HG02571 (cell line): ENCODE measurements around the gene WT1.

Experiments
- ATAC-seq: cut with Tn5 transposase; IDR thresholded peaks from one replicate; pipeline ENCODE4 v1.9.1; 2021; ENCODE audit warnings: mild to moderate bottlenecking, moderate library complexity; ENCODE audit not compliant: unreplicated experiment

WT1 gene

GRCh38 chr11:32426192-32426591, 9.1 kb downstream of the WT1 start:
- no peak for ATAC-seq

DNA sequence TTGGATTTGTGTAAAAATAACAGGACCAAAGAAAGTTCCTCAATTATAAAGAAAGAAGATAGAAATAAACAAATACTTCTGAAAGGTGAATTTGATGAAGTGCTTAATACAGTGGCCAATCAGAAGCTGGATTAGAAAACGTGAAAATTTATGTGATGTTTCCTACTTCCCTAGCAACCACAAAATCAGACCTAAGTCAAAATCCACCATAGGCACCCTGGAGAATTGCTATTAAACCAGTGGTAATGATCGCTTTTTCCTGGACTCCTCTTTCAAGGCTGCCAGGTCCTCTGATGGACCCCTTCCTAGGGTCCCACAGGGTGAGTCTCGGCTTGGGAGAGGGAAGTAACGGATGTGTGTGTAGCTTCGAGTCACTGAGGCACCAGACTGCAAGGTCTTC, 9.6 kb downstream of the WT1 start:
- ATAC-seq, result no peak

DNA sequence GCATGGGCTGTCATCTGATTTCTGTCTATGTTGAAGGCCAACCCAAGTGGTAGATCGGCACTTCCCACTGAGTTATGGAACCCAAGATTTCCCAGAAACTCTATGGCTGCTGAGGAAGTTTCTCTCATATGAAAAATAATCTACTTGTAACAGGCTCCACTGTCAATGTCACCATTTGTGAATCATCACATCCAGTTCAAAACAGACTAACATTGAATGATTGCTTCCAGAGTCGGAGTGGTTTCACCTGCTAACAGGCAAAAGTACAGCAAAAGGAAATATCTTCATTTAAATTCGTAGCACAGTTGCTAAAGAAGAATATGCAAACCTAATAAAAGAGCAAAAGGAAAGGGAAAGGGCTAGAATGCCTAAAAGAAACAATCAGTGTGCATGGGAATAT, 12.8 kb downstream of the WT1 start:
- ATAC-seq, result no peak

DNA sequence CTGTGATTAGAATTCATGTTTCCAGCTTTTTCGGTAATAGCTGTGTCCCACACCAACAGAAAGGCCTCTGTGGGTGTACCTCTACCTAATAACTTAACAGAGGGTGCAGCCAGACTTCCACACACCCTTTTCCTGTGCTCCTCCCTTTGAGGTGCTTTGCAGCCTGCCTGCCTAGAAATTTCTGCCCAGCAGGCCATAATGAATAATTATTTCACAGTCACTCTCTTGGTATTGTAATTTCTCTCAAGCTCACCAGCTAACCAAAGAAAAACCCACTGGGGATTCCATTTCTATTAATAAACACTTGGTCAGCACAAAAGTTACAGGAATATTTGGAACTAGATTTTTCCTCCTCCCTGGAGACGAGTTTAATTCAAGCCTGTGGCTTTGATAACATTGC, 13.3 kb downstream of the WT1 start:
- ATAC-seq, result no peak

GRCh38 chr11:32420937-32421901, 14.1 kb downstream of the WT1 start:
- ATAC-seq, result peak; percentile 69

DNA sequence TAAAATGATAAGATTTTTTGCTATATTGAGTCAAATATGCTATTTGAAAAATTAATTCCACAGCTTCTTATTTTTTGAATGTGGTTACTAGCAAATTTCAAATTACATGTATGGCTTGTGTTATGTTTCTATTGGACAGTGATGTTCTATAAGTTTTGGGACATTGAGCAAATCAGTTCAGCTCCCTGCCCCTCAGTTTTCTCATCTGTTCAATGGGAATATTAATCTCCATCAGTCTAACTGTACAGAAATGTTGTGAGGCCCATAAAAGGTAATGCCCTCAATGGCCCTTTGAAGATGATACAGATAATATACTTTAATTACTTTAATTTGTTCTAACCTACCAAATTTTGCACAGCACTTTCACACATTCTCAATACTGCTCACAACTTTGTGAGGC, 15.2 kb downstream of the WT1 start:
- ATAC-seq, result no peak

GRCh38 chr11:32418836-32419235, 16.5 kb downstream of the WT1 start:
- no peak for ATAC-seq

GRCh38 chr11:32417806-32418205, 17.5 kb downstream of the WT1 start:
- ATAC-seq, result no peak

DNA sequence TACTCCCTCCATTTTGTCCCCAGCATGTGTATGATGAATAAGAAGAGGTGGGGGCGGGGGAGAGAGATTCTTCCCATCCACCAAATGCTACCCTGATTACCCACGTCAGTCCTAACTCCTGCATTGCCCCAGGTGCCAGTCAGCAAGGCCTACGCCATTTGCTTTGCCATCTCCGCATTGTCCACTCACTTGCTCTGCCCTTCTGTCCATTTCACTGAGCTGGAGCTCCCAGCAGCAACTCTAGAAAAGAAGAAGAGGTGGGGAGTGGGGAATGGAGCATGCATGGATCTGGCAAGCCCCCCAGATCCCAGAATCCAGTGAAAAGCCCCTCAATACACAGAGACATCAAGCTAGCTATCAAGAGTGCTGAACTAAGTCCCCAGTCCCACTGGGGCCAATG, 19.0 kb downstream of the WT1 start:
- no peak for ATAC-seq

DNA sequence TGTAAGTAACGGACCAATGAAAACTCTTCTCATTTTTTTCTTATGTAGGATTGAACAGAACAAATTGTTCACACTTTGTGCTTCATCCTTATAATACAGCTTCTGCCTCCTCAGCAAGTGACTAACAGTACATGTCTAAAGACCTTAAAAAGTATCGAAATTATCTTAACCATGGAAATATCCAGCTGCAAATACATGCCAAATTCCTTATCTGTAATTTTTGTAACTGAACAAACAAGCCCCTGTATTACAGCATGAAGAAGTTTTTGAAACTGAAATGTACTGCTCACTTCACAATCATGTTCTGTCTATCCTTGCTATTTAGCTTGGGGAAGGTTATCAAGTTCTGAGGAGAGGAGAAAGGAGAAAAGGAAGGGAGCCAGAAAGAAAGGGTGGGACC, 20.4 kb downstream of the WT1 start:
- ATAC-seq, result no peak

- ATAC-seq, result no peak
These were observed 23.3 kb downstream of the WT1 start for GRCh38 chr11:32411942-32412615.

GRCh38 chr11:32405592-32405991, 29.7 kb downstream of the WT1 start:
- no peak for ATAC-seq

GRCh38 chr11:32402836-32403235, 32.5 kb downstream of the WT1 start:
- ATAC-seq, result no peak

GRCh38 chr11:32400670-32401369, 34.5 kb downstream of the WT1 start:
- no peak for ATAC-seq

DNA sequence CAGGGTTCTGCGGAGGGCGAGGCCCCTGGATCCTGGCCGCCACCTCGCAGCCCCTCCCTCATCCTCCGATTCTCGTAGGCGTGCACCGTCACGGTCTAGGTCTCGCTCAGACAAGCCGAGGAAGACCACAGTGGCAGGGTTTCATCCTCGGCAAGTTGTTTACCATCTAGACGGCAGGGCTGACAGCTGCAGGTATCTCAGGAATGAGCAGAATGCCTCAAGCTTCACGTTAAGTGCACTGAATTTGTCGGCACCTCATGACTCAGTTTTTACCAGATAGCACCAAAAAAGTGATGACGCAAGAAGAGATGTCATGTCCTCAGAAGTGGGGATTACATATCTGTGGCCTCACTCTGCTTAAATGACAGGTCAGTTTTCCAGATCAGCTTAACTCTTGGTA, 35.1 kb downstream of the WT1 start:
- no peak for ATAC-seq

GRCh38 chr11:32396991-32397390, 38.3 kb downstream of the WT1 start:
- ATAC-seq, result no peak

GRCh38 chr11:32396331-32396730, 39.0 kb downstream of the WT1 start:
- ATAC-seq, result no peak

DNA sequence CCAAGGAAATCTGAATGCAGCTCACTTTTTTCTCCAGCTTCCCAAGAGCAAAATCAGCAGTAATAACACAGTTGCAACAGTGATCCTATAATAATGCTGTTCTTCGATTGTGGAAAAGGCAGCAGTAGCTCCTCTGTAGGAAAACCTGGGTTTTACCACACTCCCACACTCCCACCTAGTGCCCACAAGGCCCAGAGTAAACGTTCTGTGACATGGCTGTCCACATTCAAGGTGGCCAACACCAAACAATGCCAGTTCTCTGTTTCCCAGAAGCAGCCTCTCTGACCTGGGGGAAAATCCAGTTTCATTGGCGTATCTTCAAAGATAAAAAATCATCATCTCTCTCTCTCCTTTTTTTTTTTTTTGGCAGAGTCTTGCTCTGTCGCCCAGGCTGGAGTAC, 40.2 kb downstream of the WT1 start:
- no peak for ATAC-seq

- no peak for ATAC-seq
These were observed 42.5 kb downstream of the WT1 start for GRCh38 chr11:32392840-32393239.

DNA sequence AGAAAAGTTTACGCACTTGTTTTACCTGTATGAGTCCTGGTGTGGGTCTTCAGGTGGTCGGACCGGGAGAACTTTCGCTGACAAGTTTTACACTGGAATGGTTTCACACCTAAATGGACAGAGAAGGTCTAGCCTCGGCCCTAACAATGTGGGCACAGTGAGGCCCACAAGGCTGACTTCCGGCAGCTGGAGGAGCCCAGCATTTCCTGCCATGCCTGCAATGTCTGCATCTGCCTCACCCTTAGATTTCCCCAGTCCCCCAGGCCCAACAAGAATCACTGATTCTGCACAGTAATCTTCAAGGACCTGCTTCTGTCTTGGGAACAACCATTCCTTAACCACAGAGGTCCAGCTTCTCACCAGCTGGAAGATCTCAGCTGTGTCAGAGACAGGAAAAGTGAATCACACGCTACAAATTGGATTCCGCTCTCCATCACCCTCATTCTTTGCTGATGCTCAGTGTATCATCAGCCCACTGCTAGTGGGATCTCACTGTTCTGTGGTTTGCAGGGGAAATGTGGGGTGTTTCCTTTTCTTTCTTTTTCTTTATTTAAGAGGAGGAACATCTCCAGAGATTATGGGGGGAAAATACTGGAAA, 43.3 kb downstream of the WT1 start:
- no peak for ATAC-seq

DNA sequence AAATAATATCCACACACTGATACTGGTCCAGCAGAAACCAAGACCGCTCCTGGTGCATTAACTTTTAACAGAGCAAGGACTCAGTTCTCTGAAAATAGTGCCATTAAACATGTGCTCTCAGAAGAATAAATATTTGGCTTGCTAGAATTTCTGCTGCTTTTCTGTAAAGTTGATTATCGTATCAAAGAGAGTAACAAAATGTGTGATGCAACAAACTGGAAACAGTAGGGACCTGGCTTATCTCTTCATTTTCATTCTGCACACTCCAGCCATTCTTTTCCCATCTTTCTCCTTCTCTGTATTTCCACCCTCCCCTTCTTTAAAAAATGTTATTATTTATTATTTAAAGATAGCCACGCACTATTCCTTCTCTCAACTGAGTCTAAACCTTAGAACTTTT, 43.9 kb downstream of the WT1 start:
- ATAC-seq, result no peak
